ENCODE measurements around the gene GPC6. TPM values are rescaled to one million over a fixed set of nuclear protein-coding genes. Genes with fewer than 3 reads are reported as not detected.

Gene GPC6
- total RNA-seq, 4 donors from 2014 or later = 2.7 to 5.7 (median 4.4) TPM

DNA sequence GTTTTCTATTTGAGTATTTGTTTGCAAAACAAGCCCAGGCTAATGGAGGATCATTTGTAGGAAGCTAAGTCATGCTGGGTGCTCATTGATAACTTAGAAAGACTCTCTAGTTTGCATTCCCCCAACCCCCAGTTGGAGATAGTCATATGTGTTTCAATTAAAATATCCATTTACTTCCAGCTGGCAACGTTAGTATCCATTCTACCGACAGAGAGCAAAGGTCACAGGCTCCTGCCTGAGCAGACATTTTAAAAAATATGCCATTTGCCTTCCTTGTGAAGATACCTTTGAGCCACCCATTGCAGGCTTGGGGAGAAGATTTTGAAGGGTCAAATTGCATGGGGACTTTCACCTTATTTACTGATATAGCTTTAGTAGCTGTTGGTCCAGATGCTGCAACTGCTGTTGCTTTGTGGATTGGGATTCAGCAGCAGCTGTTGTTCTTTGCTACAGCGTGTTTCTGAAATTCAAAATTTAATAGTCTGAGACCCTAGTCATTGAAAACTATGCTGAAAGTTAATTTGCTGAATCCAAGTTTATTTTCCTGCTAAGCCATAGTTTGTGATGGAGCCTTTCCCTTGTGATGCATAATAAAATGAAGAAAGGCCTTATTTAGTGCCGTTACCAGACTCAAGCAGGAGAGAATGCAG, 335.1 kb downstream of the GPC6 start:
- Histone ChIP-seq H3K27me3 (no peaks in the 10 kb centered on the region), H3K27ac (no peak overlapping the region), H3K9me3 (no peaks in the 10 kb centered on the region), H3K4me1 (no peaks in the 10 kb centered on the region), H3K36me3 (no peaks in the 10 kb centered on the region), H3K4me3 (no peak overlapping the region)
- TF ChIP-seq POLR2A (IDR thresholded peaks at IDR 0.05) (no peak), EP300 (IDR thresholded peaks at IDR 0.05) (no peak), POLR2AphosphoS5 (IDR thresholded peaks at IDR 0.05) (no peak)
- TF ChIP-seq, protein P1, sequence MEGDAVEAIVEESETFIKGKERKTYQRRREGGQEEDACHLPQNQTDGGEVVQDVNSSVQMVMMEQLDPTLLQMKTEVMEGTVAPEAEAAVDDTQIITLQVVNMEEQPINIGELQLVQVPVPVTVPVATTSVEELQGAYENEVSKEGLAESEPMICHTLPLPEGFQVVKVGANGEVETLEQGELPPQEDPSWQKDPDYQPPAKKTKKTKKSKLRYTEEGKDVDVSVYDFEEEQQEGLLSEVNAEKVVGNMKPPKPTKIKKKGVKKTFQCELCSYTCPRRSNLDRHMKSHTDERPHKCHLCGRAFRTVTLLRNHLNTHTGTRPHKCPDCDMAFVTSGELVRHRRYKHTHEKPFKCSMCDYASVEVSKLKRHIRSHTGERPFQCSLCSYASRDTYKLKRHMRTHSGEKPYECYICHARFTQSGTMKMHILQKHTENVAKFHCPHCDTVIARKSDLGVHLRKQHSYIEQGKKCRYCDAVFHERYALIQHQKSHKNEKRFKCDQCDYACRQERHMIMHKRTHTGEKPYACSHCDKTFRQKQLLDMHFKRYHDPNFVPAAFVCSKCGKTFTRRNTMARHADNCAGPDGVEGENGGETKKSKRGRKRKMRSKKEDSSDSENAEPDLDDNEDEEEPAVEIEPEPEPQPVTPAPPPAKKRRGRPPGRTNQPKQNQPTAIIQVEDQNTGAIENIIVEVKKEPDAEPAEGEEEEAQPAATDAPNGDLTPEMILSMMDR (IDR thresholded peaks at IDR 0.05) = no peak
- no peak for DNase-seq (ENCODE audit: low spot score in 2 of 2)
- 87% methylated on average over 4 of the region's 4 CpGs for WGBS

DNA sequence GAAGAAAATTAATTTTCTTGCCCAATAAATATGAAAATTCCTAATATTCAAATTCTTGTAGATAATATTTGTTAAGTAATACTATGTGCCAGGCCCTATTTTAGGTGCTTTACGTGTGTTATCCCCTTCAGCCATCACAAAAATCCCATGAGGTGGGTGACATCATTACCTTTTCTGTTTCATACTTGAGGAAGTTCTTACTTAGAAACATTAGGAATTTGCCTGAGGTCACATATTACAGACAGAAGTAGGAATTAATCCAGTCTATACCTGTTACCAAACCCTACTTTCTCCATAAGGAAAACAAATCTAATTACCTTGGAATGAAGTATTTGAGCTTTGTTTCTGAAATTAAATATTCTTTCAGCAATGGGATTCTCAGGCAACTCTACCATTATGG, 336.1 kb downstream of the GPC6 start:
- Histone ChIP-seq H3K9me3 (no peaks in the 10 kb centered on the region), H3K36me3 (no peaks in the 10 kb centered on the region), H3K27me3 (no peaks in the 10 kb centered on the region), H3K27ac (no peak overlapping the region), H3K4me1 (no peaks in the 10 kb centered on the region), H3K4me3 (no peak overlapping the region)
- WGBS = 53% methylated on average over 1 of the region's 1 CpG
- no peak for DNase-seq (ENCODE audit: low spot score in 2 of 2)
- TF ChIP-seq EP300 (IDR thresholded peaks at IDR 0.05) = no peak
- no peak for TF ChIP-seq POLR2AphosphoS5 (IDR thresholded peaks at IDR 0.05)
- TF ChIP-seq, protein P1 (IDR thresholded peaks at IDR 0.05) = no peak

DNA sequence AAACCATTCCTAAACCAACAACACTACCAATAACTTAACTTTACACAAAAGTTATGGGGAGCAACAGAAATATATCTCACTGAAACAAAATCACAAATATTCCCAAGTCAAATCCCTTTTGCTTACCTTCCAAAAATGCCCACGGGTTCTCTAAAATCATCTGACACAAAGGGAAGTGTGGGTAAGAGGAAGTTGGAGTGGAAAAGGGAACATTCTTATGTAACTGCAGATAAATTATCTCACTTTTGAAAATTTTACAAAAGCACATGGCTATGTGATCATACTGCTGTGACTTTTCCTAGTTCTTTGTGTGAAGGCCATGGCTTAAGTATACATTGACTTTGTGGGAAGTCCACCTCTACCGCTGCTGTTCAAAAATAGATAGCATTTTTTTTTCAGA, 350.5 kb downstream of the GPC6 start:
- Histone ChIP-seq H3K27me3 (no peaks in the 10 kb centered on the region), H3K4me1 (no peaks in the 10 kb centered on the region), H3K27ac (no peak overlapping the region), H3K9me3 (no peaks in the 10 kb centered on the region), H3K36me3 (no peaks in the 10 kb centered on the region), H3K4me3 (no peak overlapping the region)
- no peak for TF ChIP-seq EP300 (IDR thresholded peaks at IDR 0.05)
- TF ChIP-seq, protein P1 (IDR thresholded peaks at IDR 0.05) = no peak
- 80% methylated on average over 2 of the region's 2 CpGs for WGBS
- no peak for DNase-seq (ENCODE audit: low spot score in 2 of 2)

DNA sequence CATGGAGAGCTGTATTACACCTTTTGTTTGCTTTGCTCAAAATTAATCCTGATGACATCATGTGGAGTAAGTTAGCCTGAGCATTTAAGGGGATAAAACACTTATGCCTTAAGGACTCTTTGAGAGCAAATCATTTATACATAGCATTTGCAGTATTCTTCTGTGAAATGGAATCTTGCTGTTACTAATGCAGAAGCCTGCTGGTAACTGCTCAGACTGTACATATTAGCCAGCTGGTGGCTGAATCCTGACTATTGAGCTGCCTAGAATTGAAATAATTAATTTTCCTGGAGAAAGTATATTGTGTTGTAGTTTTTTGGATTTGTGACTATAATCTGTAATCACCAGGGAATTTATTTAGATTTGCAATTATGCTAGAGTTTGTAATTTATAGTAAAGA, 363.2 kb downstream of the GPC6 start:
- no peak overlapping the region for H3K4me3 ChIP-seq
- H3K4me1 ChIP-seq = no peaks in the 10 kb centered on the region
- H3K9me3 ChIP-seq = no peaks in the 10 kb centered on the region
- no peaks in the 10 kb centered on the region for H3K27me3 ChIP-seq
- DNase-seq (ENCODE audit: low spot score in 2 of 2) = no peak
- H3K27ac ChIP-seq = no peak overlapping the region
- TF ChIP-seq EP300 (IDR thresholded peaks at IDR 0.05) (no peak), POLR2AphosphoS5 (IDR thresholded peaks at IDR 0.05) (no peak), POLR2A (IDR thresholded peaks at IDR 0.05) (no peak)
- TF ChIP-seq, protein P1 (IDR thresholded peaks at IDR 0.05) = no peak
- no peaks in the 10 kb centered on the region for H3K36me3 ChIP-seq

DNA sequence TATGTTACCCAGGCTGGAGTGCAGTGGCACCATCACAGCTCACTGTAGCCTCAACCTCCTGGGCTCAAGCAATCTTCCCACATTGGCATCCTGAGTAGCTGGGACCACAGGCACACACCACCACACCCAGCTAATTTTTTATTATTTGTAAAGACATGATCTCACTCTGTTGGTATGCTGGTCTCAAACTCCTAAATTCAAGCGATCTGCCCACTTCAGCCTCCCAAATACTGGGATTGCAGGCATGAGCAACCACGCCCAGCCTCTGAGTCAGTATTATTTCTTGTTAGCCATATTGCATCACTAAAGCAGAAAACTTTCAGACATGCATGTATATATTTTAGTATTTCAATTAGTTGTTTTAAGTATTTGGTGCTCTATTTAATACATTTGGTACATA, 376.4 kb downstream of the GPC6 start:
- no peak overlapping the region for H3K4me3 ChIP-seq
- WGBS = 52% methylated on average over 2 of the region's 2 CpGs
- H3K27ac ChIP-seq = no peak overlapping the region
- H3K27me3 ChIP-seq = no peaks in the 10 kb centered on the region
- no peaks in the 10 kb centered on the region for H3K36me3 ChIP-seq
- TF ChIP-seq, protein P1 (IDR thresholded peaks at IDR 0.05) = no peak
- no peak for TF ChIP-seq POLR2AphosphoS5 (IDR thresholded peaks at IDR 0.05)
- H3K4me1 ChIP-seq = no peaks in the 10 kb centered on the region
- no peak for DNase-seq (ENCODE audit: low spot score in 2 of 2)
- H3K9me3 ChIP-seq = no peaks in the 10 kb centered on the region

All from suprapubic skin (tissue), 4 donors.